Measurements from ENCODE around the gene DHX40. TPM values are rescaled to one million over a fixed set of nuclear protein-coding genes. Genes with fewer than 3 reads are reported as not detected.

DHX40 gene
- total RNA-seq, 3 donors from 2014 or later = 18.1 to 27.8 (median 19.8) TPM

GRCh38 chr17:59530531-59530930, 34.9 kb upstream of the DHX40 start:
- Histone ChIP-seq H3K4me3 (no peak overlapping the region), H3K4me1 (ENCODE audit: low read depth) (no peaks in the 10 kb centered on the region), H3K9me3 (no peaks in the 10 kb centered on the region), H3K36me3 (ENCODE audit: low read depth) (no peaks in the 10 kb centered on the region)
- intact Hi-C loops (cut with DNase I, micrococcal nuclease) = no loop called here
- no peak for TF ChIP-seq CTCF (IDR thresholded peaks at IDR 0.05)
- no peak for ATAC-seq
- DNase-seq = no peak

GRCh38 chr17:59533694-59534093, 31.7 kb upstream of the DHX40 start:
- no peak overlapping the region for H3K4me3 ChIP-seq
- intact Hi-C loops (cut with DNase I, micrococcal nuclease) = no loop called here
- no peaks in the 10 kb centered on the region for H3K36me3 ChIP-seq (ENCODE audit: low read depth)
- DNase-seq (no peak), ATAC-seq (no peak)
- TF ChIP-seq CTCF (IDR thresholded peaks at IDR 0.05) = no peak
- no peaks in the 10 kb centered on the region for H3K4me1 ChIP-seq (ENCODE audit: low read depth)
- H3K9me3 ChIP-seq = no peaks in the 10 kb centered on the region

GRCh38 chr17:59534583-59534982, 30.8 kb upstream of the DHX40 start:
- no peak for TF ChIP-seq CTCF (IDR thresholded peaks at IDR 0.05)
- no peak for ATAC-seq
- DNase-seq = no peak
- Histone ChIP-seq H3K9me3 (no peaks in the 10 kb centered on the region), H3K4me3 (no peak overlapping the region), H3K4me1 (ENCODE audit: low read depth) (no peaks in the 10 kb centered on the region), H3K36me3 (ENCODE audit: low read depth) (no peaks in the 10 kb centered on the region)
- intact Hi-C loops (cut with DNase I, micrococcal nuclease) = no loop called here

- H3K9me3 ChIP-seq = no peaks in the 10 kb centered on the region
- TF ChIP-seq CTCF (IDR thresholded peaks at IDR 0.05) = no peak
- no peak for DNase-seq
- no peak overlapping the region for H3K4me3 ChIP-seq
- ATAC-seq = no peak
- H3K4me1 ChIP-seq (ENCODE audit: low read depth) = no peaks in the 10 kb centered on the region
- intact Hi-C loops (cut with DNase I, micrococcal nuclease) = no loop called here
- no peaks in the 10 kb centered on the region for H3K36me3 ChIP-seq (ENCODE audit: low read depth)
Measured at GRCh38 chr17:59538195-59538909, 27.1 kb upstream of the DHX40 start.

GRCh38 chr17:59542960-59543635, 22.3 kb upstream of the DHX40 start:
- no peak for ATAC-seq
- intact Hi-C loops (cut with DNase I, micrococcal nuclease) = no loop called here
- no peak for TF ChIP-seq CTCF (IDR thresholded peaks at IDR 0.05)
- Histone ChIP-seq H3K36me3 (ENCODE audit: low read depth) (no peaks in the 10 kb centered on the region), H3K4me3 (no peak overlapping the region), H3K9me3 (no peaks in the 10 kb centered on the region), H3K4me1 (ENCODE audit: low read depth) (no peaks in the 10 kb centered on the region)
- DNase-seq = no peak
